Smooth muscle cell of the coronary artery (primary cell): ENCODE results near the gene ZC3H10. TPM values are rescaled to one million over a fixed set of nuclear protein-coding genes. Genes with fewer than 3 reads are reported as not detected.

Experiments
- total RNA-seq: library from RNA; depleted of rRNA; stranded (reverse); fragments of >200 nt; gene quantifications from 2 replicates; pipeline ENCODE4 v1.2.3, GENCODE V29; 2014; ENCODE audit warnings: low replicate concordance

The ZC3H10 gene
- total RNA-seq = 4.7 and 5.7 TPM in 2 replicates

DNA sequence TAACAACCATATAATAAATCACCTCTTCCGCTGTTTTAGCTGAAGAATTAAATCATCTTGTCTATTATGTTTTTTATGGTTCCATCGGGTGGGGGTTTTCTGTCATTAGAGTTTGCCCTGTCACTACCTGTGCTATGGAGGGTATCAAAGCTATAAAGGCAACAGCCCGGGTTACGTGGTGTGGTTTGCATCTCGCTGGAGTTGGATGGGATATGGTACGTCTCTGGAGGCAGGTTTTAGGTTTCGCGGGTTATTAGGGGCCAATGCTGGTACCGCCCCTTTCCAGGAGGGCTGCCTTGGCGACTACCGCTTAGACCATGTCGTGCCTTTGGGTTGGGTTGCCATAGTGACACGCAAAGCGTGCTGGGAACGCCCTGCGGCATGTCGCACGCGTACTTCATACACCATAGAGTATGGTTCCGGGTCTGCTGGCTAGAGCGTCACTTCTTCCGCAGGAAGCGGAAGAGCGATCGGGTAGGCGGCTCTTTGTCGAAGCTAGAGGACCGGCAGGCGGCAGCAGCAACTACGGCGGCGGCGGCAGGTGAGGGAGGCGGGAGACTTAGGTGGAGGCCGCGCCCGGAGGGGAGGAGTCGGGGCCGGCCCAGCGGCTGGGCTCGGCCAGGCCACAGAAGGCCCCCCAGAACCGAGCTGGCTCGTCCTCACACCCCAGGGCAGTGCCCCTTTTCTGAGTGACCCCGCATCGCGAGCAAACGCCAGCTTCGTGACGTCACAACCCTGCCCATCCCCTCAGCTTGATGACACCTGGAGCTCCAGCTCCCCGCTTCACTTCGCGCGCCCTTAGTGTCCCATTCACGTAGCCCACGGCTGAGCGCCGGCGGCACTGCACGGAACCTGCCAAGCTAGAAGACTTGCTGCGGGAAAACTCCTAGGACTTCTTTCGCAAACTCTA lies at the start of gene ZC3H10:
Gene ZC3H10 (plus strand): TSS at position 489 of the 910 bp plus-strand sequence. CDS start 2,297 bp downstream, outside the sequence.

DNA sequence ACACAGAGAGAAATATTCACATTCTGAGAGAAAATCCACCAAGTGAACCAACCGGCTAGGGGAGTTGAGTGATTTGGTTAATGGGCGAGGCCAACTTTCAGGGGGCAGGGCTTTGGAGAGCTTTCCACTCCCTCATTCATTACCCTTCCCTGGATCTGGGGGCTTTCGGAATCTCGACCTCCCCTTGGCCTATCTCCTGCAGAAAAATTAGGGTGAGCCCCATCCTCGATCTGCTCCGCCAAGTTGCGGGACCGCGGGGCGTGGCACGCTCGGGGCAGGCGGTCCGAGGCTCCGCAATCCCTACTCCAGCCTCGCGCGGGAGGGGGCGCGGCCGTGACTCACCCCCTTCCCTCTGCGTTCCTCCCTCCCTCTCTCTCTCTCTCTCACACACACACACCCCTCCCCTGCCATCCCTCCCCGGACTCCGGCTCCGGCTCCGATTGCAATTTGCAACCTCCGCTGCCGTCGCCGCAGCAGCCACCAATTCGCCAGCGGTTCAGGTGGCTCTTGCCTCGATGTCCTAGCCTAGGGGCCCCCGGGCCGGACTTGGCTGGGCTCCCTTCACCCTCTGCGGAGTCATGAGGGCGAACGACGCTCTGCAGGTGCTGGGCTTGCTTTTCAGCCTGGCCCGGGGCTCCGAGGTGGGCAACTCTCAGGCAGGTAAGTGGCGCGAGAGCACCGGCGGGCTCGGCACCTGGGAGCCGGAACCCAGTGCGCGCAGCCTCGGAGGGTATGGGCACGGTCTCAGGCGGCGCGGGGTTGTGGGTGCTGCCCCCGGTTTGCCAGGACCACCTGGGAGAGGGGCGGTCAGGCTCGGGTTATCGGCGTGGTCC lies 38.1 kb upstream of the ZC3H10 start, which contains the start of gene ERBB3:
Gene ERBB3 (plus strand): TSS at position 443 of the 833 bp plus-strand sequence. CDS start 136 bp downstream, at position 579.

GRCh38 chr12:56104109-56104814 lies 13.8 kb upstream of the ZC3H10 start, which contains the start of gene PA2G4:
Gene PA2G4 (plus strand): TSS chr12:56104559. CDS start chr12:56104738, 179 bp downstream.

DNA sequence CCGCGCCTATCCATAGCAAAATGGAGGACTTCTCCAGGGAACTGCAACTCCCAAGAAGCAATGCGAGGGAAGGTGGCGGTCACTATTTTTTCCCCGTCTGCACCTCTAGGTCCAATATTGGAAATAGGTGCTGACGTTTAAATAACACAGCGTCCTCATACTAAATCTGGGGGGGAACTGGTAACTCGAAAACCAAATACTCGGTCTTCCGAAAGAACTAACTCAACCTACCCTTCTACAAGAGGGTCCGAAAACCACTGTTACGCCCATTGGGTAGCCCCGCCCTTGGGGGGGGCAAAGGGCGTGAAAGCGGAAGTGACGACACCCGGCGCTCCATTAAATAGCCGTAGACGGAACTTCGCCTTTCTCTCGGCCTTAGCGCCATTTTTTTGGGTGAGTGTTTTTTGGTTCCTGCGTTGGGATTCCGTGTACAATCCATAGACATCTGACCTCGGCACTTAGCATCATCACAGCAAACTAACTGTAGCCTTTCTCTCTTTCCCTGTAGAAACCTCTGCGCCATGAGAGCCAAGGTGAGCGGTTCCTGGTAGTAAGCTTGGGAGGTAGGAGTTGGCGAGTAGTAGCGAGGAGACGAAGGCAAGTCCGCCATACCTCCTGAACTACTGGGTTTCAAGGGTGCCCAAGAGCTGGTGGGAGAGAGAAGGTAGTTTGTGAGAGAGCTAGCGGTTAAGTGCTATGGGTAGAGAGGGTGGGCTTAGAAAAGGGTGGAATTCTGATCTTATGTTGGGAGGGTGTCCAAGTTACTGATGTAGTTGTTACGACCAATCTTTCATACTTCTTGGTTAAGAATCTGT lies 1.6 kb upstream of the ZC3H10 start, which contains the start of gene RPL41:
Gene RPL41 (plus strand): TSS at position 367 of the 815 bp plus-strand sequence.

GRCh38 chr12:56127888-56128669 lies 10.0 kb downstream of the ZC3H10 start, which contains the start of gene ESYT1:
Gene ESYT1 (plus strand): TSS chr12:56128267. CDS start chr12:56128320, 53 bp downstream.

GRCh38 chr12:56152132-56152755 lies 34.2 kb downstream of the ZC3H10 start, which contains the start of gene MYL6B:
Gene MYL6B (plus strand): TSS chr12:56152587. CDS start chr12:56153919, 1,332 bp downstream.

DNA sequence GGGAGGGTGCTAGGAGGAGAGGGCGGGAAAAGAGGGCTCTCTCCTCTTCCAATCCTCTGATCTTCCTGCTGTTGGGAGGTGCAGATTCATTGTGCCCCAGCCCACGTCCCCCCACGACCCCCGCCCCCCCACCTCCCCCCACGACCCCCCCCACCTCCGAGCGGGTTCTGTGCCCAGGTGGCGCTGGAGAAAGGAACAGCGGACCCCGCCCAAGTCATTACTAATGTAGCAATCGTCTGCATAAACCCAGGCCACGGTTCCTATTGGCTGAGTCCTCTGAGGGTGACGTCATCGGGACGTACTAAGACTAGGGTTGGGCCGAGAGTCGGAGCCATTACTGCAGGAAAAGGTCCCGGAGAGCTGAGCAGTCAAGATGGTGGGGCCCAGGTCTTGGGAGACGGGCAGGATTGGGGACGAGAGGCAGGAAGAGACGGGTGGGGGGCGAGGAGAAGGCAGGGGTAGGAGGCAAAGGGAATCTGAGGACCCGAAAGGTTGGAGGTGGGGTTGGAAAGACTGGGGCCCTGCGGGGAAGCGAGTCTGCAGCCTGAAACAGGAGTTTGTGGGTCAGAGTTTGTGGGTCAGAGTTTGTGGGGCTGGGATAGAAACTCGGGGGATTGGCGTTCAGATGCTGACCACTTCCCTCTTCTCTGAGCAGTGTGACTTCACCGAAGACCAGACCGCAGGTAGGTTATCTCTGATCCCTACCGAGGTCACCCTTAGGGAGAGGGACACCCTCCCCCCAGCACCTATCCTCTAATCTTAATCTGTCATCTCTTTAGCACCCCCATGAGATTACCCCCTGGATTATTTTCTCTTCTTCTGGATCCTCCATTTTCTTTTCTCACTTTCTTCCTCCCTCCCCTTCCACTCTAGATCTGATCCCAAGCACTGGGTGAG lies 40.2 kb downstream of the ZC3H10 start, which contains the start of gene MYL6:
Gene MYL6 (plus strand): TSS at position 331 of the 897 bp plus-strand sequence. CDS start 43 bp downstream, at position 374.

Other genes with a start within 250 kb of the ZC3H10 start
- gene PYM1, start 190.4 kb upstream of the ZC3H10 start, total RNA-seq = 17.1 and 37.1 TPM in 2 replicates
- gene DGKA, start 187.1 kb upstream of the ZC3H10 start, total RNA-seq = 34.4 and 52.2 TPM in 2 replicates
- 0.23 and 0.90 TPM in 2 replicates for gene PMEL, start 152.2 kb upstream of the ZC3H10 start, total RNA-seq
- gene CDK2, start 151.4 kb upstream of the ZC3H10 start, total RNA-seq = 2.9 and 18.4 TPM in 2 replicates
- gene RAB5B, start 144.2 kb upstream of the ZC3H10 start, total RNA-seq = 35.0 and 40.1 TPM in 2 replicates
- gene SUOX, start 121.0 kb upstream of the ZC3H10 start, total RNA-seq = 8.3 and 11.9 TPM in 2 replicates
- gene IKZF4, start 97.2 kb upstream of the ZC3H10 start, total RNA-seq = 0.35 and 0.83 TPM in 2 replicates
- 28.5 and 116 TPM in 2 replicates for gene RPS26, start 76.3 kb upstream of the ZC3H10 start, total RNA-seq
- 0.53 and 0.70 TPM in 2 replicates for gene ERBB3, start 38.1 kb upstream of the ZC3H10 start, total RNA-seq
- gene PA2G4, start 13.7 kb upstream of the ZC3H10 start, total RNA-seq = 132 and 135 TPM in 2 replicates
- 4,087 and 6,384 TPM in 2 replicates for gene RPL41, start 1.6 kb upstream of the ZC3H10 start, total RNA-seq
- gene ESYT1, start 10.0 kb downstream of the ZC3H10 start, total RNA-seq = 173 and 204 TPM in 2 replicates
- gene MYL6B, start 34.3 kb downstream of the ZC3H10 start, total RNA-seq = 104 and 107 TPM in 2 replicates
- 3,250 and 5,170 TPM in 2 replicates for gene MYL6, start 40.1 kb downstream of the ZC3H10 start, total RNA-seq
- gene SMARCC2, start 71.2 kb downstream of the ZC3H10 start, total RNA-seq = 38.8 and 54.9 TPM in 2 replicates
- 174 and 323 TPM in 2 replicates for gene RNF41, start 103.7 kb downstream of the ZC3H10 start, total RNA-seq
- 24.2 and 33.1 TPM in 2 replicates for gene NABP2, start 106.1 kb downstream of the ZC3H10 start, total RNA-seq
- gene SLC39A5, start 111.8 kb downstream of the ZC3H10 start, total RNA-seq = not detected in 2 replicates
- 17.0 and 17.1 TPM in 2 replicates for gene ANKRD52, start 140.1 kb downstream of the ZC3H10 start, total RNA-seq
- 5.9 and 6.9 TPM in 2 replicates for gene COQ10A, start 148.7 kb downstream of the ZC3H10 start, total RNA-seq
- gene CS, start 182.1 kb downstream of the ZC3H10 start, total RNA-seq = 44.8 and 81.3 TPM in 2 replicates
- 74.3 and 113 TPM in 2 replicates for gene CNPY2, start 197.7 kb downstream of the ZC3H10 start, total RNA-seq
- 15.5 and 22.7 TPM in 2 replicates for gene PAN2, start 215.7 kb downstream of the ZC3H10 start, total RNA-seq
- gene IL23A, start 220.6 kb downstream of the ZC3H10 start, total RNA-seq = not detected in 2 replicates
- 164 and 272 TPM in 2 replicates for gene STAT2, start 241.8 kb downstream of the ZC3H10 start, total RNA-seq
- not detected in 2 replicates for gene APOF, start 244.6 kb downstream of the ZC3H10 start, total RNA-seq